Transverse colon (tissue), 4 donors: ENCODE measurements around the gene IL4R. TPM values are rescaled to one million over a fixed set of nuclear protein-coding genes. Genes with fewer than 3 reads are reported as not detected.

ENCODE experiments used
- DNase-seq: peaks from one replicate; pipeline ENCODE4 v3.0.0-alpha.2; 2019
- H3K27ac ChIP-seq, 4 donors: fragments of 200-600 bp; sonication (generic); 2 replicates each; pipeline ENCODE4 v1.5.1; 2016 to 2018; ENCODE audit warnings: inconsistent platforms in 4 of 4
- H3K27me3 ChIP-seq: fragments of 200-600 bp; sonication (generic); 2 replicates; pipeline ENCODE4 v1.5.1; 2017; ENCODE audit warnings: inconsistent platforms
- H3K36me3 ChIP-seq, 4 donors: fragments of 200-600 bp; sonication (generic); 2 replicates each; pipeline ENCODE4 v1.5.1; 2017 to 2019; ENCODE audit warnings: inconsistent platforms in 4 of 4
- H3K4me1 ChIP-seq, 4 donors: fragments of 200-600 bp; sonication (generic); 2 replicates each; pipeline ENCODE4 v1.5.1; 2017 to 2020; ENCODE audit warnings: inconsistent platforms in 4 of 4
- H3K4me3 ChIP-seq, 4 donors: fragments of 200-600 bp; sonication (generic); 1 replicate in 1 of 4; 2 replicates in 3 of 4; pipeline versions ENCODE4 v1.5.1 to v1.6.1; 2017 to 2019; ENCODE audit warnings: inconsistent platforms in 4 of 4
- H3K9me3 ChIP-seq, 2 donors: fragments of 200-600 bp; sonication (generic); 2 replicates each; pipeline ENCODE4 v1.5.1; 2017 to 2019; ENCODE audit warnings: inconsistent platforms in 2 of 2
- CTCF ChIP-seq, 5 experiments: fragments of 200-600 bp in 3 of 5; fragments of 450-650 bp in 2 of 5; sonication (generic) in 3 of 5; IDR thresholded peaks; 1 replicate in 2 of 5; 2 replicates in 3 of 5; pipeline ENCODE4 v1.5.1; 2016 to 2017; ENCODE audit warnings: antibody characterized with exemption in 5 of 5, inconsistent platforms in 3 of 5, mild to moderate bottlenecking in 2 of 5, moderate library complexity in 1 of 5
- EP300 ChIP-seq: sonication (generic); formaldehyde crosslinking; IDR thresholded peaks from one replicate; pipeline ENCODE4 v1.6.1; 2017; ENCODE audit warnings: antibody characterized with exemption, low read depth
- POLR2A ChIP-seq: fragments of 450-650 bp; IDR thresholded peaks from one replicate; pipeline ENCODE4 v1.6.1; 2016; ENCODE audit warnings: antibody characterized with exemption, mild to moderate bottlenecking, moderate library complexity
- POLR2AphosphoS5 ChIP-seq, 3 donors: sonication (generic); formaldehyde crosslinking; IDR thresholded peaks; one replicate each; pipeline ENCODE4 v1.6.1; 2016; ENCODE audit warnings: antibody characterized with exemption in 3 of 3
- WGBS, 2 donors: methylation state at CpG; one replicate each; pipeline ENCODE4 v1.1.5; 2018; ENCODE audit warnings: low coverage in 1 of 2; 5-methylcytosine and 5-hydroxymethylcytosine counted together
- in situ Hi-C, 4 donors: fragments of 200-750 bp; cut with MboI; loops; one replicate each; pipeline versions ENCODE4 v1.15.0 to v1.15.1; 2017; ENCODE audit warnings: low sequenced_read_pairs in 3 of 4, low pct_ligation_motif_present in 1 of 4, low pct_unique_long_range_greater_than_20kb in 1 of 4
- intact Hi-C: fragments of 100-400 bp; cut with DNase I; formaldehyde crosslinking; loops from one replicate; pipeline ENCODE4 v1.15.1; 2023; ENCODE audit warnings: low total_unique reads
- total RNA-seq, 4 donors: library from RNA; depleted of rRNA; stranded (reverse); fragments of >200 nt; gene quantifications; one replicate each; pipeline ENCODE4 v1.1.0, GENCODE V29; 2016

The IL4R gene
- total RNA-seq, 4 donors from 2014 or later: 106 to 235 (median 156) TPM

- 94 to 96% methylated on average over 3 to 4 of the region's 4 CpGs for WGBS, 2 donors
- H3K4me1 ChIP-seq: no peaks in the 10 kb centered on the region
- in situ Hi-C loops: no loop called here
- H3K27ac ChIP-seq: no peak overlapping the region
- intact Hi-C loops: no loop called here
- H3K27me3 ChIP-seq: no peaks in the 10 kb centered on the region
- TF ChIP-seq CTCF (IDR thresholded peaks at IDR 0.05) (no peak), POLR2AphosphoS5 (IDR thresholded peaks at IDR 0.05) (no peak), POLR2A (no peak), EP300 (no peak)
- no peaks in the 10 kb centered on the region for H3K9me3 ChIP-seq
- peaks cover 0 to 78% (median 28%) of the 10 kb centered on the region in 4 donors for H3K36me3 ChIP-seq
- no peak overlapping the region for H3K4me3 ChIP-seq
- no peak for DNase-seq
Observed at GRCh38 chr16:27353853-27354252, 40.1 kb downstream of the IL4R start.

GRCh38 chr16:27355610-27356009 is 41.8 kb downstream of the IL4R start:
- DNase-seq: peak; percentile 50
- H3K36me3 ChIP-seq: peaks cover 0 to 75% (median 29%) of the 10 kb centered on the region in 4 donors

GRCh38 chr16:27356794-27357193 is 43.0 kb downstream of the IL4R start:
- 87 to 100% methylated on average over 2 to 4 of the region's 4 CpGs for WGBS, 2 donors
- H3K4me3 ChIP-seq: no peak overlapping the region
- peaks cover 0 to 70% (median 27%) of the 10 kb centered on the region in 4 donors for H3K36me3 ChIP-seq
- H3K27ac ChIP-seq: no peak overlapping the region
- no peaks in the 10 kb centered on the region for H3K4me1 ChIP-seq
- intact Hi-C loops (no loop called here), in situ Hi-C loops (no loop called here)
- TF ChIP-seq POLR2AphosphoS5 (IDR thresholded peaks at IDR 0.05) (no peak), POLR2A (no peak), EP300 (no peak)
- no peak for DNase-seq
- no peaks in the 10 kb centered on the region for H3K27me3 ChIP-seq
- no peaks in the 10 kb centered on the region for H3K9me3 ChIP-seq

More at GRCh38 chr16:27355610-27356009, 41.8 kb downstream of the IL4R start:
- in situ Hi-C loops (no loop called here), intact Hi-C loops (no loop called here)
- no peaks in the 10 kb centered on the region for H3K9me3 ChIP-seq
- peak in 1 of 3 donors; percentile 26 for TF ChIP-seq POLR2AphosphoS5 (IDR thresholded peaks at IDR 0.05)
- TF ChIP-seq EP300: no peak
- peak; percentile 22 to 39 (median 35) for TF ChIP-seq CTCF (IDR thresholded peaks at IDR 0.05)
- TF ChIP-seq POLR2A: no peak
- H3K27me3 ChIP-seq: no peaks in the 10 kb centered on the region
- no peaks in the 10 kb centered on the region for H3K4me1 ChIP-seq
- H3K27ac ChIP-seq: no peak overlapping the region
- 74 to 87% methylated on average over 3 to 12 of the region's 12 CpGs for whole genome bisulfite sequencing, 2 donors
- H3K4me3 ChIP-seq: no peak overlapping the region

GRCh38 chr16:27359051-27359450 is 45.3 kb downstream of the IL4R start:
- H3K27me3 ChIP-seq: no peaks in the 10 kb centered on the region
- H3K9me3 ChIP-seq: no peaks in the 10 kb centered on the region
- 94 to 100% methylated on average over 1 to 4 of the region's 4 CpGs for WGBS, 2 donors
- H3K4me1 ChIP-seq: peaks cover 0 to 15% (median 12%) of the 10 kb centered on the region in 4 donors
- DNase-seq: no peak
- no peak overlapping the region for H3K4me3 ChIP-seq
- in situ Hi-C loops (no loop called here), intact Hi-C loops (no loop called here)
- no peak overlapping the region for H3K27ac ChIP-seq
- TF ChIP-seq CTCF (IDR thresholded peaks at IDR 0.05): no peak
- TF ChIP-seq EP300: no peak
- TF ChIP-seq POLR2AphosphoS5 (IDR thresholded peaks at IDR 0.05): no peak
- TF ChIP-seq POLR2A: no peak
- peaks cover 0 to 60% (median 20%) of the 10 kb centered on the region in 4 donors for H3K36me3 ChIP-seq
